ENCODE measurements around the gene PARVA. TPM values are rescaled to one million over a fixed set of nuclear protein-coding genes. Genes with fewer than 3 reads are reported as not detected.

PARVA gene
- total and polyA plus RNA-seq, 3 donors from 2014 or later = 18.7 to 23.7 (median 23.6) TPM

GRCh38 chr11:12536566-12536965 lies 159.2 kb downstream of the PARVA start:
- Histone ChIP-seq H3K27ac (no peak overlapping the region), H3K9me3 (no peaks in the 10 kb centered on the region), H3K4me1 (peaks cover 11% of the 10 kb centered on the region), H3K4me3 (no peak overlapping the region), H3K36me3 (ENCODE audit: low read depth, missing control alignments) (no peaks in the 10 kb centered on the region), H3K27me3 (no peaks in the 10 kb centered on the region)
- 83 to 90% methylated on average over 6 of the region's 6 CpGs for WGBS, 2 donors
- no peak for DNase-seq
- TF ChIP-seq CTCF (IDR thresholded peaks at IDR 0.05) (no peak), POLR2A (IDR thresholded peaks at IDR 0.05) (no peak)
- intact Hi-C loops (cut with DNase I; ENCODE audit: low total_unique reads) = no loop called here

GRCh38 chr11:12537778-12538401 lies 160.5 kb downstream of the PARVA start:
- H3K4me1 ChIP-seq = peaks cover 11% of the 10 kb centered on the region
- TF ChIP-seq POLR2A (IDR thresholded peaks at IDR 0.05) (no peak), CTCF (IDR thresholded peaks at IDR 0.05) (no peak)
- no peaks in the 10 kb centered on the region for H3K9me3 ChIP-seq
- H3K4me3 ChIP-seq = no peak overlapping the region
- intact Hi-C loops (cut with DNase I; ENCODE audit: low total_unique reads) = no loop called here
- H3K27me3 ChIP-seq = no peaks in the 10 kb centered on the region
- no peak overlapping the region for H3K27ac ChIP-seq
- WGBS, 2 donors = 67 to 70% methylated on average over 6 of the region's 6 CpGs
- peak; percentile 19 for DNase-seq
- no peaks in the 10 kb centered on the region for H3K36me3 ChIP-seq (ENCODE audit: low read depth, missing control alignments)

GRCh38 chr11:12538889-12539421 lies 161.6 kb downstream of the PARVA start:
- Histone ChIP-seq H3K9me3 (no peaks in the 10 kb centered on the region), H3K27me3 (no peaks in the 10 kb centered on the region), H3K27ac (no peak overlapping the region), H3K36me3 (ENCODE audit: low read depth, missing control alignments) (no peaks in the 10 kb centered on the region), H3K4me1 (peaks cover 11% of the 10 kb centered on the region), H3K4me3 (no peak overlapping the region)
- DNase-seq = no peak
- TF ChIP-seq CTCF (IDR thresholded peaks at IDR 0.05) (no peak), POLR2A (IDR thresholded peaks at IDR 0.05) (no peak)
- intact Hi-C loops (cut with DNase I; ENCODE audit: low total_unique reads) = no loop called here
- WGBS, 2 donors = 93 to 94% methylated on average over 3 of the region's 3 CpGs

- H3K4me3 ChIP-seq = no peak overlapping the region
- intact Hi-C loops (cut with DNase I; ENCODE audit: low total_unique reads) = no loop called here
- no peak overlapping the region for H3K27ac ChIP-seq
- no peak for DNase-seq
- TF ChIP-seq CTCF (IDR thresholded peaks at IDR 0.05) (no peak), POLR2A (IDR thresholded peaks at IDR 0.05) (no peak)
- H3K4me1 ChIP-seq = peaks cover 11% of the 10 kb centered on the region
- WGBS, 2 donors = 80 to 91% methylated on average over 4 of the region's 4 CpGs
- no peaks in the 10 kb centered on the region for H3K36me3 ChIP-seq (ENCODE audit: low read depth, missing control alignments)
- no peaks in the 10 kb centered on the region for H3K9me3 ChIP-seq
- no peaks in the 10 kb centered on the region for H3K27me3 ChIP-seq
These were observed 162.2 kb downstream of the PARVA start for GRCh38 chr11:12539572-12539971.
